ENCODE measurements around the gene ZNF853.

The ZNF853 gene

DNA sequence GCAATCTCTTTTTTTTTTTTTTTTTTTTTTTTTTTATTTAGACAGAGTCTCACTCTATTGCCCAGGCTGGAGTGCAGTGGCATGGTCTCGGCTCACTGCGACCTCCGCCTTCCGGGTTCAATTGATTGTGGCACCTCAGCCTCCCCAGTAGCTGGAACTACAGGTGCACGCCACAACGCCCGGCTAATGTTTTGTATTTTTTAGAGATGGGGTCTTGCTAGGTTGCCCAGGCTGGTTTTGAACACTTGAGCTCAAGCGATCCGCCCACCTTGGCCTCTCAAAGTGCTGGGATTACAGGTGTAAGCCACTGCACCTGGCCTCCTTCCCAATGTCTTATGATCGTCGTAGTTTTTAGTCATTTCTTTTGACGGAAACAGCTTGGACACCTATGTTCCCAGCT, 6.6 kb upstream of the ZNF853 start:
- Histone ChIP-seq H3K4me2 (ENCODE audit: low read length) (no peak overlapping the region), H3K9me3 (ENCODE audit: control insufficient read depth, insufficient read depth, low read length) (no peaks in the 10 kb centered on the region), H3K9me2 (replicated peaks; ENCODE audit: control insufficient read depth, low read length) (no peaks in the 10 kb centered on the region), H4K20me1 (ENCODE audit: control insufficient read depth, insufficient read depth, low read depth, low read length) (0 out of 2 replicates have a peak, but pooled peaks cover 5% of the 10 kb centered on the region), H3K79me2 (ENCODE audit: control insufficient read depth, low read length) (no peaks in the 10 kb centered on the region), H3K4me1 (ENCODE audit: control insufficient read depth, low read length) (no peaks in the 10 kb centered on the region), H3K27me3 (ENCODE audit: control insufficient read depth, low read length) (0 out of 2 replicates have a peak, but pooled peaks cover 3% of the 10 kb centered on the region), H3F3A (ENCODE audit: control insufficient read depth, insufficient read depth) (0 out of 2 replicates have a peak, but pooled peaks cover 4% of the 10 kb centered on the region), H3K4me3 (ENCODE audit: low read length) (no peak overlapping the region), H3K36me3 (ENCODE audit: control insufficient read depth, low read length) (peaks cover 27% of the 10 kb centered on the region), H3K27ac (ENCODE audit: low read depth, low read length) (no peak overlapping the region)
- TF ChIP-seq, protein P1, sequence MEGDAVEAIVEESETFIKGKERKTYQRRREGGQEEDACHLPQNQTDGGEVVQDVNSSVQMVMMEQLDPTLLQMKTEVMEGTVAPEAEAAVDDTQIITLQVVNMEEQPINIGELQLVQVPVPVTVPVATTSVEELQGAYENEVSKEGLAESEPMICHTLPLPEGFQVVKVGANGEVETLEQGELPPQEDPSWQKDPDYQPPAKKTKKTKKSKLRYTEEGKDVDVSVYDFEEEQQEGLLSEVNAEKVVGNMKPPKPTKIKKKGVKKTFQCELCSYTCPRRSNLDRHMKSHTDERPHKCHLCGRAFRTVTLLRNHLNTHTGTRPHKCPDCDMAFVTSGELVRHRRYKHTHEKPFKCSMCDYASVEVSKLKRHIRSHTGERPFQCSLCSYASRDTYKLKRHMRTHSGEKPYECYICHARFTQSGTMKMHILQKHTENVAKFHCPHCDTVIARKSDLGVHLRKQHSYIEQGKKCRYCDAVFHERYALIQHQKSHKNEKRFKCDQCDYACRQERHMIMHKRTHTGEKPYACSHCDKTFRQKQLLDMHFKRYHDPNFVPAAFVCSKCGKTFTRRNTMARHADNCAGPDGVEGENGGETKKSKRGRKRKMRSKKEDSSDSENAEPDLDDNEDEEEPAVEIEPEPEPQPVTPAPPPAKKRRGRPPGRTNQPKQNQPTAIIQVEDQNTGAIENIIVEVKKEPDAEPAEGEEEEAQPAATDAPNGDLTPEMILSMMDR (IDR thresholded peaks at IDR 0.05; ENCODE audit: low read depth, low read length, poor library complexity, severe bottlenecking) = no peak
- TF ChIP-seq EZH2phosphoT487 (IDR thresholded peaks at IDR 0.05; ENCODE audit: borderline replicate concordance, low read length) = no peak

DNA sequence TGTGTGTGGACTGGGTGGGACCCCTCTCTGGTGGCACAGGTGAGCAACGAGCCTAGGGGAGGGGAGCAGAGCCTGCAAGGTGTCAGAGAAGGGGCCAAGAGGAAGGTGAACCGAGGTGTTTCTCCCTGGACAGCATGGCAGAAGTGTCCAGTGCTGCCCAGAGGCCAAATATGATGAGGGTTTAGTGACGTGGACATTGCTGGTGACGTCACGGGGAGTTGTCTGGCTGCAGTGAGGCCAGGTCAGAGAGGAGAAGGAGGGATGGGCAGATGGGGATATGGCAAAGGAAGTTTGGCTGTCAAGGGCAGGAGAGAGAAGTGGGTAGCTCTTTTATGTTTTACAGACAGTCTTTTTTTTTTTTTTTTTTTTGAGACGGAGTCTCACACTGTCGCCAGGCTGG, 2.6 kb upstream of the ZNF853 start:
- Histone ChIP-seq H3K79me2 (ENCODE audit: control insufficient read depth, low read length) (no peaks in the 10 kb centered on the region), H3K4me1 (ENCODE audit: control insufficient read depth, low read length) (no peaks in the 10 kb centered on the region), H3K36me3 (ENCODE audit: control insufficient read depth, low read length) (peaks cover 6% of the 10 kb centered on the region), H3K9me3 (ENCODE audit: control insufficient read depth, insufficient read depth, low read length) (no peaks in the 10 kb centered on the region), H3K9me2 (replicated peaks; ENCODE audit: control insufficient read depth, low read length) (no peaks in the 10 kb centered on the region), H3K4me3 (ENCODE audit: low read length) (no peak overlapping the region), H3K27ac (ENCODE audit: low read depth, low read length) (no peak overlapping the region), H3K4me2 (ENCODE audit: low read length) (no peak overlapping the region), H4K20me1 (ENCODE audit: control insufficient read depth, insufficient read depth, low read depth, low read length) (0 out of 2 replicates have a peak, but pooled peaks cover 3% of the 10 kb centered on the region), H3K27me3 (ENCODE audit: control insufficient read depth, low read length) (peaks cover 36% of the 10 kb centered on the region), H3F3A (ENCODE audit: control insufficient read depth, insufficient read depth) (0 out of 2 replicates have a peak, but pooled peaks cover 4% of the 10 kb centered on the region)
- TF ChIP-seq, protein P1 (IDR thresholded peaks at IDR 0.05; ENCODE audit: low read depth, low read length, poor library complexity, severe bottlenecking) = no peak
- no peak for TF ChIP-seq EZH2phosphoT487 (IDR thresholded peaks at IDR 0.05; ENCODE audit: borderline replicate concordance, low read length)

DNA sequence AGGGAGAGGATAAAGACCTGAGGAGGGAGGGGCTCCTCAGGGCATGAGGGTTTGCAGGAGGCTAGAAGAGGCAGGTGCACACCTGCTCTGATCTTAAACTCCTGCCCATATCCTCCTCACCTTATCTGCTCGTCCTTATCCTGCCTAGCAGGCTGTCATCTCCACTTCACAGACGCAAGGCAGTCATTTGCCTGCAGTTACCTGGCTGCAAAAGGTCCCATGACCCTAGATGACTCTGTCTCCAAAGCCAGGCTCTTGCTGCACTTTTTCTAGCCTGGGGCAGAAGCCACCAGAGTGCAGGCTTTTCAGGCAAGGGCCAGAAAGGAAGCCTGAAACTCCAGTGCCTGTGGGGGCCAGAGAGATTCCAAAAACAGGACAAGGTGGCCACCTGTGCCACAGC, 1.7 kb upstream of the ZNF853 start:
- Histone ChIP-seq H3K4me2 (ENCODE audit: low read length) (no peak overlapping the region), H4K20me1 (ENCODE audit: control insufficient read depth, insufficient read depth, low read depth, low read length) (0 out of 2 replicates have a peak, but pooled peaks cover 3% of the 10 kb centered on the region), H3K4me3 (ENCODE audit: low read length) (no peak overlapping the region), H3K36me3 (ENCODE audit: control insufficient read depth, low read length) (no peaks in the 10 kb centered on the region), H3K4me1 (ENCODE audit: control insufficient read depth, low read length) (no peaks in the 10 kb centered on the region), H3F3A (ENCODE audit: control insufficient read depth, insufficient read depth) (0 out of 2 replicates have a peak, but pooled peaks cover 4% of the 10 kb centered on the region), H3K79me2 (ENCODE audit: control insufficient read depth, low read length) (no peaks in the 10 kb centered on the region), H3K9me2 (replicated peaks; ENCODE audit: control insufficient read depth, low read length) (no peaks in the 10 kb centered on the region), H3K27me3 (ENCODE audit: control insufficient read depth, low read length) (peaks cover 42% of the 10 kb centered on the region), H3K9me3 (ENCODE audit: control insufficient read depth, insufficient read depth, low read length) (no peaks in the 10 kb centered on the region), H3K27ac (ENCODE audit: low read depth, low read length) (no peak overlapping the region)
- TF ChIP-seq, protein P1 (IDR thresholded peaks at IDR 0.05; ENCODE audit: low read depth, low read length, poor library complexity, severe bottlenecking) = no peak
- no peak for TF ChIP-seq EZH2phosphoT487 (IDR thresholded peaks at IDR 0.05; ENCODE audit: borderline replicate concordance, low read length)
